Natural killer cell (primary cell): ENCODE results near the gene ATP1B2. TPM values are rescaled to one million over a fixed set of nuclear protein-coding genes. Genes with fewer than 3 reads are reported as not detected.

Experiments used
- ATAC-seq, 3 donors: fragments of 150-1000 bp in 2 of 3; fragments of 200-7000 bp in 1 of 3; cut with Tn5 transposase; 1 replicate in 1 of 3; 2 replicates in 2 of 3; pipeline ENCODE4 v1.10.0; 2021; ENCODE audit warnings: mild to moderate bottlenecking in 2 of 3, moderate library complexity in 2 of 3
- DNase-seq, 2 donors: peaks; one replicate each; pipeline versions ENCODE4 v3.0.0 to v3.0.0-alpha.2; 2013 to 2021; ENCODE audit warnings: mixed read lengths in 1 of 2
- H3K27ac ChIP-seq: one replicate; pipeline ENCODE4 v1.5.1; 2013; ENCODE audit warnings: mild to moderate bottlenecking, low read length
- H3K27me3 ChIP-seq: one replicate; pipeline ENCODE4 v1.6.1; 2013; ENCODE audit warnings: low read length; ENCODE audit not compliant: control insufficient read depth, insufficient read depth
- H3K36me3 ChIP-seq: one replicate; pipeline ENCODE4 v1.6.1; 2013; ENCODE audit warnings: low read length; ENCODE audit not compliant: control insufficient read depth, insufficient read depth
- H3K4me1 ChIP-seq: one replicate; pipeline ENCODE4 v1.6.1; 2013; ENCODE audit warnings: low read length; ENCODE audit not compliant: control insufficient read depth, insufficient read depth
- H3K4me3 ChIP-seq: one replicate; pipeline ENCODE4 v1.5.1; 2013; ENCODE audit warnings: low read length
- H3K9me3 ChIP-seq: one replicate; pipeline ENCODE4 v1.6.1; 2013; ENCODE audit warnings: low read length; ENCODE audit not compliant: control insufficient read depth, insufficient read depth
- H3K27ac Mint-ChIP-seq, 2 donors: one replicate each; pipeline ENCODE4 v1.8.0; 2022; ENCODE audit warnings: mild to moderate bottlenecking in 2 of 2, mixed read lengths in 2 of 2, moderate library complexity in 1 of 2
- H3K27me3 Mint-ChIP-seq, 2 donors: one replicate each; pipeline ENCODE4 v1.8.0; 2022; ENCODE audit warnings: low read depth in 2 of 2, mixed read lengths in 2 of 2
- H3K36me3 Mint-ChIP-seq: one replicate; pipeline ENCODE4 v1.8.0; 2022; ENCODE audit warnings: mixed read lengths
- H3K4me1 Mint-ChIP-seq, 2 donors: one replicate each; pipeline ENCODE4 v1.8.0; 2022; ENCODE audit warnings: mixed read lengths in 2 of 2
- H3K4me3 Mint-ChIP-seq: one replicate; pipeline ENCODE4 v1.8.0; 2022; ENCODE audit warnings: mild to moderate bottlenecking, moderate library complexity, mixed read lengths
- H3K9me3 Mint-ChIP-seq, 2 donors: one replicate each; pipeline ENCODE4 v1.8.0; 2022; ENCODE audit warnings: mixed read lengths in 2 of 2
- WGBS: methylation state at CpG from one replicate; pipeline ENCODE4 v1.1.7; 2013; ENCODE audit warnings: missing lambda C conversion rate; ENCODE audit not compliant: insufficient coverage; 5-methylcytosine and 5-hydroxymethylcytosine counted together
- intact Hi-C: fragments of 100-400 bp; cut with micrococcal nuclease; formaldehyde crosslinking; loops from one replicate; pipeline ENCODE4 v1.14.2; 2022
- total RNA-seq, 4 donors: library from RNA; stranded (reverse); fragments of 120-200 nt in 1 of 4; gene quantifications; one replicate each; pipeline versions ENCODE4 v1.2.3 to v1.2.4, GENCODE V29; 2013 to 2022
- TF ChIP-seq, protein P1 (sequence below): fragments of 200-600 bp; IDR thresholded peaks from one replicate; pipeline ENCODE4 v1.8.0; 2022; ENCODE audit warnings: antibody characterized with exemption

Gene ATP1B2
- total RNA-seq, 3 donors from 2014 or later (not counting 1 experiment from before 2014, with no cell fraction given): 0.18 to 0.19 TPM; not detected in 1

DNA sequence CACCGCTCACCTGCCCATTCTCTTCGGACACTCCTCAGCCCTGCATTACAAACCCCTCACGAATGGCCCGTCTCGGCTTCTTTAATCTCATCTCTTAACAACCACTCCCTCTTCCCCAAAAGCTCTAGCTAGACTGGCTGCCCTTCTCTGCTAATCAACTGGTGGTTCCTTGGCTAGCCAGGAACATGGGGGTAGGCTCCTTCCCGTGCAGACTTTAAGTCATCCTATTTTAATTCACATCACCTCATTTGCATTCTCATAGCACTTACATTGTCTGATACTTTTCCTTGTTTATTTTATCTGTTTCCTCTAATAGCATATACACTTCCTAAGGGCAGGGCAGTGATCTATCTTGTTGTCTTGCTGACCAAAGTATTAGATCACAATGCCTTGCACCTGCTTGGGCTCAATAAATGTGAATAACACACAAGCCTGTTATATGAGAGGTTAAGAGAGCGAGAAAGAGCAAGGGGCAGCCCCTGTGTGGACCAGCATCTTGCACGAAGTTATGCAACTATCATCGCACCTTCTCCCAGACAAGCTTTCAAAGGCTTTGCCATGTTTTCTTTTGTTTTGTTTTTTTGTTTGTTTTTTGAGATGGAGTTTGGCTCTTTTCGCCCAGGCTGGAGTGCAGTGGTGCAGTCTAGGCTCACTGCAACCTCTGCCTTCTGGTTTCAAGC, 26.8 kb downstream of the ATP1B2 start:
- no peak for ATAC-seq
- Histone ChIP-seq H3K27ac (no peak overlapping the region), H3K4me3 (no peak overlapping the region), H3K27me3 (no peaks in the 10 kb centered on the region), H3K4me1 (no peaks in the 10 kb centered on the region), H3K9me3 (peaks cover 9% of the 10 kb centered on the region), H3K36me3 (peaks cover 27% of the 10 kb centered on the region)
- no peak overlapping the region for H3K4me3 Mint-ChIP-seq
- WGBS: 94% methylated on average over 10 of the region's 10 CpGs
- TF ChIP-seq, protein P1, sequence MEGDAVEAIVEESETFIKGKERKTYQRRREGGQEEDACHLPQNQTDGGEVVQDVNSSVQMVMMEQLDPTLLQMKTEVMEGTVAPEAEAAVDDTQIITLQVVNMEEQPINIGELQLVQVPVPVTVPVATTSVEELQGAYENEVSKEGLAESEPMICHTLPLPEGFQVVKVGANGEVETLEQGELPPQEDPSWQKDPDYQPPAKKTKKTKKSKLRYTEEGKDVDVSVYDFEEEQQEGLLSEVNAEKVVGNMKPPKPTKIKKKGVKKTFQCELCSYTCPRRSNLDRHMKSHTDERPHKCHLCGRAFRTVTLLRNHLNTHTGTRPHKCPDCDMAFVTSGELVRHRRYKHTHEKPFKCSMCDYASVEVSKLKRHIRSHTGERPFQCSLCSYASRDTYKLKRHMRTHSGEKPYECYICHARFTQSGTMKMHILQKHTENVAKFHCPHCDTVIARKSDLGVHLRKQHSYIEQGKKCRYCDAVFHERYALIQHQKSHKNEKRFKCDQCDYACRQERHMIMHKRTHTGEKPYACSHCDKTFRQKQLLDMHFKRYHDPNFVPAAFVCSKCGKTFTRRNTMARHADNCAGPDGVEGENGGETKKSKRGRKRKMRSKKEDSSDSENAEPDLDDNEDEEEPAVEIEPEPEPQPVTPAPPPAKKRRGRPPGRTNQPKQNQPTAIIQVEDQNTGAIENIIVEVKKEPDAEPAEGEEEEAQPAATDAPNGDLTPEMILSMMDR: no peak
- H3K9me3 Mint-ChIP-seq: peaks cover 0 to 3% of the 10 kb centered on the region in 2 donors
- peaks cover 12% of the 10 kb centered on the region for H3K36me3 Mint-ChIP-seq
- peaks cover 0 to 13% of the 10 kb centered on the region in 2 donors for H3K4me1 Mint-ChIP-seq
- intact Hi-C loops: no loop called here
- peak overlapping the region in 1 of 2 donors; percentile 27 for H3K27ac Mint-ChIP-seq
- no peaks in the 10 kb centered on the region for H3K27me3 Mint-ChIP-seq
- DNase-seq: no peak

DNA sequence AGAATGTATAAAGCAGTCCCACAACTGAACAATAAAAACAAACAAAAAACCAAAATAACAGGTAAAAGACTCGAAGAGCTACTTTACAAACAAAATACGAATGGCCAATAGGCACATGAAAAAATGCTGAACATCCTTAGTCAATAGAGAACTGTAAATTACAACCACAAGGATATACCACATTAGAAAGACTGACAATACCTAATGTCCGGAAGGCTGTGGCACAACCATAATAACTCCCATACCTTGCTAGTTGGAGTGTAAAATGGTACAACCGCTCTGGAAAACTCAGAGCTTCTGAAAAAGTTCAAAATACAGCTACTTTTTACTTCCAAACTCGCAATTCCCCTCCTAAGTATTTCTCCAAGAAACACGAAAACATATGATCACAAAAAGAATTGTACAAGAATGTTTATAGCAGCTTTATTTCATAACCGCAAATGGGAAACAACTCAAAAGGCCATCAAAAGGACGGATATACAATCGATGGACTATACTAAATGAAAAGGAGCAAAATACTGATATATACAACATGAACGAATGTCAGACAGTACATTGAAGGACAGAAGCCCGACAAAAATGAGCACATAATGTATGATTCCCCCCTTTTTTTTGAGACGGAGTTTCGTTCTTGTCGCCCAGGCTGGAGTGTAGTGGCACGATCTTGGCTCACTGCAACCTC, 34.3 kb downstream of the ATP1B2 start:
- H3K27me3 Mint-ChIP-seq: no peaks in the 10 kb centered on the region
- H3K9me3 Mint-ChIP-seq: no peaks in the 10 kb centered on the region
- TF ChIP-seq, protein P1: no peak
- peaks cover 34 to 37% of the 10 kb centered on the region in 2 donors for H3K4me1 Mint-ChIP-seq
- 69% methylated on average over 13 of the region's 15 CpGs for WGBS
- DNase-seq: peak in 1 of 2 donors; percentile 37
- peak overlapping the region; percentile 87 for H3K4me3 ChIP-seq
- H3K27ac ChIP-seq: peak overlapping the region; percentile 92
- peaks cover 26% of the 10 kb centered on the region for H3K4me1 ChIP-seq
- intact Hi-C loops: loop anchor here (5.0 to 10.0 kb wide), 7 partner anchors 157 to 670 kb away; partner anchors contain the start of genes ACADVL, CYB5D1, DLG4 and KCTD11
- H3K4me3 Mint-ChIP-seq: peak overlapping the region; percentile 92
- peak overlapping the region; percentile 96 to 100 for H3K27ac Mint-ChIP-seq
- ATAC-seq: no peak
- no peaks in the 10 kb centered on the region for H3K36me3 Mint-ChIP-seq
- no peaks in the 10 kb centered on the region for H3K36me3 ChIP-seq
- no peaks in the 10 kb centered on the region for H3K9me3 ChIP-seq
- H3K27me3 ChIP-seq: no peaks in the 10 kb centered on the region

DNA sequence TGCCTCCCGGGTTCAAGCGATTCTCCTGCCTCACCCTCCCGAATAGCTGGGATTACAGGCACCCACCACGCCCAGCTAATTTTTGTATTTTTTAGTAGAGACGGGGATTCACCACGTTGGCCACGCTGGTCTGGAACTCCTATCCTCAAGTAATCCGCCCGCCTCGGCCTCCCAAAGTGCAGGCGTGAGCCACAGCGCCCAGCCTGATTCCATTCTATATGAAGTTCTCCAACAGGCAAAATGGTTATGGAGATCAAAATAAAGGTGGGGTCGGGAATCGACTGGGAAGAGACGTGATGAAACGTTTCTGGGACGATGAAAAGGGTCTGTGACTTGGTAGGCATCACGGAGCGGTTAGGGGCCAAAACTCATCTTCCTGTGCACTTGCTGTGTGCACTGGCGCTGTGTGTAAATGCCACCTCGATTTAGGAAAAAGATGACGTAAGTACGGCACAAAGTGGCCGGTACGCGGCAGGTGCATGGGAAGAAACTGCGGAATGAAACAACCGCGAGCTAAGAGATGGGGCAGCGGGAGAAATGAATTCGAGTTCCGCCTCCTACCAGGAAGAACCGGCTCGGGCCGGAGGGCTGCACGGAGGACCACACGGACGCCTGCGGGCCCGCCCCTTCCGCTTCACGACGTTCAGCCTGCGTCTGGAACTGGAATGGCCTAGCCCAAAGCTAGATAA, 35.0 kb downstream of the ATP1B2 start:
- H3K27ac ChIP-seq: peak overlapping the region; percentile 92
- no peaks in the 10 kb centered on the region for H3K27me3 ChIP-seq
- no peaks in the 10 kb centered on the region for H3K36me3 ChIP-seq
- H3K27ac Mint-ChIP-seq: peak overlapping the region; percentile 96 to 100
- peak; percentile 91 to 96 for DNase-seq
- H3K36me3 Mint-ChIP-seq: no peaks in the 10 kb centered on the region
- peak overlapping the region; percentile 87 for H3K4me3 ChIP-seq
- TF ChIP-seq, protein P1: no peak
- no peaks in the 10 kb centered on the region for H3K9me3 Mint-ChIP-seq
- no peaks in the 10 kb centered on the region for H3K9me3 ChIP-seq
- no peaks in the 10 kb centered on the region for H3K27me3 Mint-ChIP-seq
- WGBS: 11% methylated on average over 44 of the region's 44 CpGs
- H3K4me1 Mint-ChIP-seq: peaks cover 34 to 37% of the 10 kb centered on the region in 2 donors
- H3K4me1 ChIP-seq: peaks cover 26% of the 10 kb centered on the region
- peak overlapping the region; percentile 92 for H3K4me3 Mint-ChIP-seq
- peak; percentile 57 to 80 (median 70) for ATAC-seq
- intact Hi-C loops: loop anchor here (1.0 to 10.0 kb wide), 12 partner anchors 71 to 671 kb away; partner anchors contain the start of genes ACADVL, CYB5D1, DLG4 and FXR2
